Kidney (tissue), 14 donors: ENCODE measurements around the gene NHERF2. TPM values are rescaled to one million over a fixed set of nuclear protein-coding genes. Genes with fewer than 3 reads are reported as not detected.

Experiments used
- DNase-seq, 5 donors: peaks; one replicate each; pipeline ENCODE4 v3.0.0-alpha.2; 2013 to 2020
- FAIRE-seq: peaks from 2 replicates; lab custom pipeline; 2012; peaks lifted over from hg19 to GRCh38; lab: Jason Lieb, UNC
- H3K27ac ChIP-seq, 2 donors: one replicate each; pipeline ENCODE4 v1.7.0; 2013; ENCODE audit warnings: low read depth in 2 of 2, low read length in 2 of 2, inconsistent platforms in 1 of 2
- H3K27me3 ChIP-seq: one replicate; pipeline ENCODE4 v1.7.1; 2013; ENCODE audit warnings: low read length, inconsistent platforms; ENCODE audit not compliant: control insufficient read depth, insufficient read depth
- H3K36me3 ChIP-seq, 3 donors: one replicate each; pipeline versions ENCODE4 v1.7.0 to v1.7.1; 2013; ENCODE audit warnings: low read length in 3 of 3, control low read depth in 1 of 3, inconsistent platforms in 1 of 3; ENCODE audit not compliant: insufficient read depth in 3 of 3, control insufficient read depth in 2 of 3
- H3K4me1 ChIP-seq, 3 donors: one replicate each; pipeline versions ENCODE4 v1.7.0 to v1.7.1; 2013; ENCODE audit warnings: low read length in 3 of 3, inconsistent platforms in 1 of 3, low read depth in 1 of 3; ENCODE audit not compliant: control insufficient read depth in 2 of 3, insufficient read depth in 2 of 3
- H3K4me3 ChIP-seq, 3 donors: one replicate each; pipeline versions ENCODE4 v1.7.0 to v1.8.1; 2013; ENCODE audit warnings: low read length in 3 of 3, control low read depth in 1 of 3, inconsistent platforms in 1 of 3
- H3K9ac ChIP-seq, 3 donors: one replicate each; pipeline versions ENCODE4 v1.7.0 to v1.7.1; 2013; ENCODE audit warnings: low read length in 3 of 3, control low read depth in 1 of 3, inconsistent platforms in 1 of 3
- H3K9me3 ChIP-seq, 3 donors: one replicate each; pipeline versions ENCODE4 v1.7.0 to v1.7.1; 2013; ENCODE audit warnings: low read length in 3 of 3, control low read depth in 1 of 3, inconsistent platforms in 1 of 3; ENCODE audit not compliant: control insufficient read depth in 2 of 3, insufficient read depth in 1 of 3
- intact Hi-C: fragments of 100-400 bp; cut with DNase I; formaldehyde crosslinking; loops from one replicate; pipeline ENCODE4 v1.11.1; 2022
- polyA plus RNA-seq: library from polyadenylated mRNA; stranded (reverse); fragments of 350-450 nt; fragmentation: Illumina TruSeq; extraction: RNeasy Lipid Tissue Mini Kit (QIAGEN cat#74804); gene quantifications from one replicate; pipeline ENCODE4 v1.2.3, GENCODE V29; 2014; ENCODE audit warnings: low read depth, low replicate concordance; ENCODE audit not compliant: insufficient read depth
- total RNA-seq: library from RNA; stranded (reverse); fragmentation: NEBNext Ultra II Directional; extraction: Animal tissue kit (Norgen Biotek cat#: 25700); gene quantifications from one replicate; pipeline ENCODE4 v1.2.1, GENCODE V29; 2021
- TF ChIP-seq, protein P1 (sequence below): IDR thresholded peaks from 3 replicates; pipeline ENCODE4 v1.5.1; 2012; ENCODE audit warnings: mild to moderate bottlenecking, moderate library complexity, borderline replicate concordance; ENCODE audit not compliant: insufficient read depth; ENCODE audit errors: extremely low read depth
- donor health status: control.
- donor health status: control.
- donor health status: control.
- donor health status: control.
- donor health status: control.
- donor health status: DM: yes; HTN: yes; CAD: no.
- donor health status: Normal renal cell carcinoma (clear cell type).

Gene NHERF2
- total and polyA plus RNA-seq, 2 donors from 2014 or later: 238 to 405 TPM

DNA sequence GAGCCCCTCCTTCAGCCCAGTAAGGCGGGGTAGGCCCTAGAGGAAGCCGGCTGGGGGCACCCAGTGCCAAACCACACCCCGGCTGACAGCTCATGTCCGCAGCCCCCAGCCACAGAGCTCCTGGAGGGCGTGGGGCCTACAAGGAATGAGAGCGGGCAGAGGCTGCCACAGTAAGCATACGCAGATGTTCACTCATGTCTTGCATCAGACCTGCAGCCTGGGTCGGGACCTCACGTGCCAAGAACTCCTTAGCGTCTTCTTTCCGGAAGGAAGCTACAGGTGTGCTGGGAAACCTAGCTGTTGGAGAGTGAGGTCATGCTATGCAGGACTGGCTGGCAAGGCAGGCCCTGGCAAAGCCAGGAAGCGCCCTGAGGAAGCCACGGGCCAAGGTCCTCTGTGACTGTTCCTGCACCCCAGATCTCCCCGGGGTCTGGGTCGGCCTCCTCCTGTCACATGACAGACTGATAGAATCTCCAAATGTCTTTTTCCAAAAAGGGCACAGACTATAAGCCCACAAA lies 18.6 kb upstream of the NHERF2 start:
- DNase-seq (peak in 1 of 5 donors; percentile 64), FAIRE-seq (no peak)
- peak overlapping the region in 1 of 3 donors; percentile 75 for H3K4me3 ChIP-seq
- no peak overlapping the region for H3K27ac ChIP-seq
- H3K27me3 ChIP-seq: no peaks in the 10 kb centered on the region
- TF ChIP-seq, protein P1, sequence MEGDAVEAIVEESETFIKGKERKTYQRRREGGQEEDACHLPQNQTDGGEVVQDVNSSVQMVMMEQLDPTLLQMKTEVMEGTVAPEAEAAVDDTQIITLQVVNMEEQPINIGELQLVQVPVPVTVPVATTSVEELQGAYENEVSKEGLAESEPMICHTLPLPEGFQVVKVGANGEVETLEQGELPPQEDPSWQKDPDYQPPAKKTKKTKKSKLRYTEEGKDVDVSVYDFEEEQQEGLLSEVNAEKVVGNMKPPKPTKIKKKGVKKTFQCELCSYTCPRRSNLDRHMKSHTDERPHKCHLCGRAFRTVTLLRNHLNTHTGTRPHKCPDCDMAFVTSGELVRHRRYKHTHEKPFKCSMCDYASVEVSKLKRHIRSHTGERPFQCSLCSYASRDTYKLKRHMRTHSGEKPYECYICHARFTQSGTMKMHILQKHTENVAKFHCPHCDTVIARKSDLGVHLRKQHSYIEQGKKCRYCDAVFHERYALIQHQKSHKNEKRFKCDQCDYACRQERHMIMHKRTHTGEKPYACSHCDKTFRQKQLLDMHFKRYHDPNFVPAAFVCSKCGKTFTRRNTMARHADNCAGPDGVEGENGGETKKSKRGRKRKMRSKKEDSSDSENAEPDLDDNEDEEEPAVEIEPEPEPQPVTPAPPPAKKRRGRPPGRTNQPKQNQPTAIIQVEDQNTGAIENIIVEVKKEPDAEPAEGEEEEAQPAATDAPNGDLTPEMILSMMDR: no peak
- peak overlapping the region in 2 of 3 donors; percentile 9 to 80 for H3K9ac ChIP-seq
- H3K36me3 ChIP-seq: no peaks in the 10 kb centered on the region
- intact Hi-C loops: no loop called here
- H3K4me1 ChIP-seq: peaks cover 3 to 41% (median 3%) of the 10 kb centered on the region in 3 donors
- H3K9me3 ChIP-seq: no peaks in the 10 kb centered on the region

DNA sequence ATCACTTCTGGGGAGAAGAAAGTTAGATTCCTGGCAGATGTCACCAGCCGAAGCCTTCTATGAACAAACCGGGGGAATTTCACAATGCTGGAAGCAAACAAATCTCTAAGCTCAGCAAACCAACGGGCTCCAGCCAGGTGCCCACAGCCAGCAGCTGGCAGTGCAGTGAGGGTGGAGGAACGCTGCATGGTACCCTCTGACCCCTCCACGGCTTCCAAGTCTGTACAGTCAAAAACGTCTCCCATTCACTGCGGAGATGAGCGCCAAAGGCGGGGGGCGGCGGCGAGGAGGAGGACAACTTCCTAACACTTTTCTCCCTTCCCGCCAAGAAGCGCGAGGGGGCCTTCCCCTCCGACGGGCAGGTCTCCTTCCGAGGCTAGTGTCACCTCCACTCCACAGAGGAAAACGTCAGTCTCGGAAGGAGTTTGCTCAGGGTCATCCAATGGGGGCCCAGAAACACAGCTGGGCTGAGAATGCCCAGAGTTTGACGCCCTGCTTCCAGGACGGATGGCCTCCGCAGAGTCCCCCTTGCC lies 18.0 kb upstream of the NHERF2 start:
- DNase-seq (peak in 1 of 5 donors; percentile 68), FAIRE-seq (no peak)
- peak overlapping the region in 2 of 3 donors; percentile 80 to 88 for H3K9ac ChIP-seq

DNA sequence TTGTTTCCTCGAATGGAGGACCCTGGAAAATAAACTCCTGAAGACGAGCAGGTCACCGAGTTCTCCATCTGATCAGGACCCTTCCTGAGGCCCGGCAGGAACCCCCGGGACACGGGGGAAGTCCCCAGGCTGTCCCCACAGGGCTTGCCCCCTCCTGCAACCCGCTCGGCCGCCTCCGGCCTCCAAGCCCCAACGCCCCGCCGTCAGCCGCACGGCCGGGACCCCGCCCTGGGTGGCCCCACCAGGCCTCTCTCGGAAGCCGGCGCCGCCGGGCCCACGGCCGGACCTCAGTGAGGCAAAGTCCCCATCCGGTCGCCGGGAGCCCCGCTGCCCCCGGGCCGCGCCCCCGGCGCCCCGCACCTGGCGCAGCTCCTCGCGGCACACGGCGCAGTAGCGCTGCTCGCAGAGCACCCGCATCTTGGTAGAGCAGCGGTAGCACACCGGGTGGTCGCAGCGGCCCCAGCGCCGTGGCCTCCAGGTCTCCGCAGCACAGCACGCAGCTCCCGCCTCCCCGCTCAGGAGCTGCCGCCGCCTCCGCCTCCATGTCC lies 17.5 kb upstream of the NHERF2 start:
- H3K36me3 ChIP-seq: no peaks in the 10 kb centered on the region
- DNase-seq: peak in 1 of 5 donors; percentile 85
- H3K9ac ChIP-seq: peak overlapping the region in 2 of 3 donors; percentile 80 to 88

More for the DNA sequence above, 18.0 kb upstream of the NHERF2 start:
- no peaks in the 10 kb centered on the region for H3K36me3 ChIP-seq
- H3K4me3 ChIP-seq: peak overlapping the region; percentile 49 to 75 (median 71)
- intact Hi-C loops: no loop called here
- TF ChIP-seq, protein P1: no peak
- no peak overlapping the region for H3K27ac ChIP-seq
- H3K27me3 ChIP-seq: no peaks in the 10 kb centered on the region
- no peaks in the 10 kb centered on the region for H3K9me3 ChIP-seq
- H3K4me1 ChIP-seq: peaks cover 3 to 40% (median 3%) of the 10 kb centered on the region in 3 donors

More for the DNA sequence above, 17.5 kb upstream of the NHERF2 start:
- peaks cover 3 to 36% (median 3%) of the 10 kb centered on the region in 3 donors for H3K4me1 ChIP-seq
- peak overlapping the region; percentile 49 to 75 (median 71) for H3K4me3 ChIP-seq
- H3K27ac ChIP-seq: peak overlapping the region in 1 of 2 donors; percentile 65
- H3K27me3 ChIP-seq: no peaks in the 10 kb centered on the region
- no peaks in the 10 kb centered on the region for H3K9me3 ChIP-seq
- TF ChIP-seq, protein P1: no peak
- no peak for FAIRE-seq
- intact Hi-C loops: no loop called here
